ENCODE measurements around the gene GLCE.

The GLCE gene

GRCh38 chr15:69170597-69170996, 10.2 kb downstream of the GLCE start:
- DNase-seq (ENCODE audit: low read depth, low spot score), result no peak

GRCh38 chr15:69172847-69173246, 12.4 kb downstream of the GLCE start:
- TF ChIP-seq CTCF (IDR thresholded peaks at IDR 0.05; ENCODE audit: low read depth, low read length), result no peak
- no peak overlapping the region for H3K4me3 ChIP-seq (ENCODE audit: low read depth, low read length)
- in situ Hi-C loops (cut with HindIII; ENCODE audit: low sequenced_read_pairs), result no loop called here
- no peak for DNase-seq (ENCODE audit: low read depth, low spot score)

More at GRCh38 chr15:69170597-69170996, 10.2 kb downstream of the GLCE start:
- in situ Hi-C loops (cut with HindIII; ENCODE audit: low sequenced_read_pairs), result no loop called here
- no peak for TF ChIP-seq CTCF (IDR thresholded peaks at IDR 0.05; ENCODE audit: low read depth, low read length)
- H3K4me3 ChIP-seq (ENCODE audit: low read depth, low read length), result no peak overlapping the region

- no peak overlapping the region for H3K4me3 ChIP-seq (ENCODE audit: low read depth, low read length)
- no peak for TF ChIP-seq CTCF (IDR thresholded peaks at IDR 0.05; ENCODE audit: low read depth, low read length)
- DNase-seq (ENCODE audit: low read depth, low spot score), result no peak
- in situ Hi-C loops (cut with HindIII; ENCODE audit: low sequenced_read_pairs), result no loop called here
Measured at GRCh38 chr15:69175536-69175935, 15.1 kb downstream of the GLCE start.

- DNase-seq (ENCODE audit: low read depth, low spot score), result no peak
- TF ChIP-seq CTCF (IDR thresholded peaks at IDR 0.05; ENCODE audit: low read depth, low read length), result no peak
- in situ Hi-C loops (cut with HindIII; ENCODE audit: low sequenced_read_pairs), result no loop called here
- no peak overlapping the region for H3K4me3 ChIP-seq (ENCODE audit: low read depth, low read length)
Measured at GRCh38 chr15:69181424-69181823, 21.0 kb downstream of the GLCE start.

- no peak for TF ChIP-seq CTCF (IDR thresholded peaks at IDR 0.05; ENCODE audit: low read depth, low read length)
- no peak overlapping the region for H3K4me3 ChIP-seq (ENCODE audit: low read depth, low read length)
- in situ Hi-C loops (cut with HindIII; ENCODE audit: low sequenced_read_pairs), result no loop called here
- no peak for DNase-seq (ENCODE audit: low read depth, low spot score)
Measured at GRCh38 chr15:69185216-69185615, 24.8 kb downstream of the GLCE start.

- in situ Hi-C loops (cut with HindIII; ENCODE audit: low sequenced_read_pairs), result no loop called here
- no peak overlapping the region for H3K4me3 ChIP-seq (ENCODE audit: low read depth, low read length)
- TF ChIP-seq CTCF (IDR thresholded peaks at IDR 0.05; ENCODE audit: low read depth, low read length), result no peak
- DNase-seq (ENCODE audit: low read depth, low spot score), result no peak
Measured at GRCh38 chr15:69185706-69186105, 25.3 kb downstream of the GLCE start.

- no peak overlapping the region for H3K4me3 ChIP-seq (ENCODE audit: low read depth, low read length)
- in situ Hi-C loops (cut with HindIII; ENCODE audit: low sequenced_read_pairs), result no loop called here
- no peak for DNase-seq (ENCODE audit: low read depth, low spot score)
- TF ChIP-seq CTCF (IDR thresholded peaks at IDR 0.05; ENCODE audit: low read depth, low read length), result no peak
Measured at GRCh38 chr15:69189157-69189556, 28.7 kb downstream of the GLCE start.
